Tibial artery (tissue), 4 donors: ENCODE measurements around the gene SMDT1.
A peak's percentile ranks its signal among the peaks of the same experiment; 100 is the strongest.
"Not testable (repeated sequence)": the region's sequence is repeated elsewhere in the genome, so short reads cannot be mapped to it uniquely, and the experiment has no call there.

Experiments used
- DNase-seq, 2 donors: peaks; one replicate each; pipeline ENCODE4 v3.0.0-alpha.2; 2019
- H3K27ac ChIP-seq, 2 donors: fragments of 200-600 bp; sonication (generic) in 1 of 2; 1 replicate in 1 of 2; 2 replicates in 1 of 2; pipeline ENCODE4 v1.5.1; 2018 to 2019; ENCODE audit warnings: mild to moderate bottlenecking in 1 of 2
- H3K27me3 ChIP-seq, 2 donors: fragments of 200-600 bp; sonication (generic) in 1 of 2; one replicate each; pipeline versions ENCODE4 v1.5.1 to v1.6.0; 2016 to 2019
- H3K36me3 ChIP-seq, 3 donors: fragments of 200-600 bp; sonication (generic) in 2 of 3; one replicate each; pipeline ENCODE4 v1.5.1; 2016 to 2019; ENCODE audit warnings: mild to moderate bottlenecking in 2 of 3
- H3K4me1 ChIP-seq, 4 donors: fragments of 200-600 bp; sonication (generic) in 2 of 4; 1 replicate in 3 of 4; 2 replicates in 1 of 4; pipeline ENCODE4 v1.5.1; 2016 to 2019
- H3K4me3 ChIP-seq, 2 donors: fragments of 200-600 bp; sonication (generic) in 1 of 2; 1 replicate in 1 of 2; 2 replicates in 1 of 2; pipeline ENCODE4 v1.5.1; 2018 to 2019; ENCODE audit warnings: mild to moderate bottlenecking in 2 of 2
- H3K9me3 ChIP-seq, 3 donors: fragments of 200-600 bp; sonication (generic) in 1 of 3; one replicate each; pipeline ENCODE4 v1.5.1; 2016 to 2019
- CTCF ChIP-seq, 2 experiments: fragments of 200-600 bp in 1 of 2; fragments of 450-650 bp in 1 of 2; IDR thresholded peaks; one replicate each; pipeline ENCODE4 v1.5.1; 2017 to 2019; ENCODE audit warnings: antibody characterized with exemption in 2 of 2, mild to moderate bottlenecking in 1 of 2, moderate library complexity in 1 of 2
- intact Hi-C: fragments of 100-400 bp; cut with DNase I; formaldehyde crosslinking; loops from one replicate; pipeline ENCODE4 v1.15.0; 2023; ENCODE audit warnings: low total_unique reads

SMDT1 gene

GRCh38 chr22:42084874-42085273 is 5.4 kb downstream of the SMDT1 start:
- intact Hi-C loops = loop anchor here (5.0 to 10.0 kb wide), 2 partner anchors 187 to 260 kb away; partner anchors contain the start of gene TCF20
- H3K4me1 ChIP-seq = peaks cover 0 to 42% (median 16%) of the 10 kb centered on the region in 4 donors
- H3K9me3 ChIP-seq = no peaks in the 10 kb centered on the region
- DNase-seq = peak in 1 of 2 donors; percentile 40
- TF ChIP-seq CTCF (IDR thresholded peaks at IDR 0.05) = no peak
- no peak overlapping the region for H3K4me3 ChIP-seq
- peaks cover 27 to 56% (median 41%) of the 10 kb centered on the region in 3 donors for H3K36me3 ChIP-seq
- no peaks in the 10 kb centered on the region for H3K27me3 ChIP-seq
- H3K27ac ChIP-seq = no peak overlapping the region

- no peak overlapping the region for H3K4me3 ChIP-seq
- no peak overlapping the region for H3K27ac ChIP-seq
- intact Hi-C loops = loop anchor here (10.0 kb wide), 1 partner anchor 259 kb away; no protein-coding TSS in a partner anchor
- no peak for DNase-seq
- H3K4me1 ChIP-seq = peaks cover 0 to 37% (median 14%) of the 10 kb centered on the region in 4 donors
- no peaks in the 10 kb centered on the region for H3K9me3 ChIP-seq
- no peak for TF ChIP-seq CTCF (IDR thresholded peaks at IDR 0.05)
- peaks cover 27 to 56% (median 41%) of the 10 kb centered on the region in 3 donors for H3K36me3 ChIP-seq
- no peaks in the 10 kb centered on the region for H3K27me3 ChIP-seq
Observed at GRCh38 chr22:42086051-42086450, 6.6 kb downstream of the SMDT1 start.

GRCh38 chr22:42090596-42091454 is 11.3 kb downstream of the SMDT1 start, which contains the start of gene NDUFA6:
NDUFA6 (minus strand) TSS chr22:42090772; CDS start chr22:42090744, 28 bp downstream.
- peaks cover 0 to 33% (median 9%) of the 10 kb centered on the region in 4 donors for H3K4me1 ChIP-seq
- H3K27me3 ChIP-seq = no peaks in the 10 kb centered on the region
- H3K4me3 ChIP-seq = peak within 1 kb of the TSS; percentile 60 to 73
- peak; percentile 86 to 96 for TF ChIP-seq CTCF (IDR thresholded peaks at IDR 0.05)
- intact Hi-C loops = loop anchor here (5.0 to 10.0 kb wide), 2 partner anchors 74 to 906 kb away; no protein-coding TSS in a partner anchor
- peak; percentile 99 for DNase-seq
- H3K36me3 ChIP-seq = peaks cover 12 to 14% (median 12%) of the 10 kb centered on the region in 3 donors
- no peaks in the 10 kb centered on the region for H3K9me3 ChIP-seq
- H3K27ac ChIP-seq = peak within 1 kb of the TSS; percentile 80 to 91

- intact Hi-C loops = loop anchor here (5.0 to 10.0 kb wide), 2 partner anchors 73 to 906 kb away; no protein-coding TSS in a partner anchor
- no peak for DNase-seq
Observed at GRCh38 chr22:42091455-42091782, 11.9 kb downstream of the SMDT1 start.

GRCh38 chr22:42101199-42101598 is 21.7 kb downstream of the SMDT1 start:
- intact Hi-C loops = no loop called here
- Histone ChIP-seq H3K9me3 (peaks cover 2 to 43% (median 21%) of the 10 kb centered on the region in 3 donors), H3K4me1 (no peaks in the 10 kb centered on the region), H3K27ac (no peak overlapping the region), H3K36me3 (peaks cover 12 to 18% (median 16%) of the 10 kb centered on the region in 3 donors), H3K27me3 (no peaks in the 10 kb centered on the region), H3K4me3 (no peak overlapping the region)
- TF ChIP-seq CTCF (IDR thresholded peaks at IDR 0.05) = no peak
- no peak for DNase-seq

More at GRCh38 chr22:42091455-42091782, 11.9 kb downstream of the SMDT1 start:
- Histone ChIP-seq H3K27me3 (no peaks in the 10 kb centered on the region), H3K36me3 (peaks cover 6 to 12% (median 8%) of the 10 kb centered on the region in 3 donors), H3K9me3 (no peaks in the 10 kb centered on the region), H3K4me1 (peaks cover 0 to 33% (median 9%) of the 10 kb centered on the region in 4 donors), H3K27ac (peak overlapping the region; percentile 80 to 91), H3K4me3 (peak overlapping the region; percentile 60 to 73)
- no peak for TF ChIP-seq CTCF (IDR thresholded peaks at IDR 0.05)

- intact Hi-C loops, H3K27me3 ChIP-seq, H3K27ac ChIP-seq, H3K4me3 ChIP-seq, H3K4me1 ChIP-seq, DNase-seq: not testable (repeated sequence)
- Histone ChIP-seq H3K9me3 (peaks cover 2 to 43% (median 21%) of the 10 kb centered on the region in 3 donors), H3K36me3 (peaks cover 7 to 15% (median 11%) of the 10 kb centered on the region in 3 donors)
Observed at GRCh38 chr22:42104332-42104860, 24.9 kb downstream of the SMDT1 start.
